TTC549 (cell line): ENCODE results near the gene PLEKHA4.
"Not testable (repeated sequence)": the region's sequence is repeated elsewhere in the genome, so short reads cannot be mapped to it uniquely, and the experiment has no call there.

ENCODE experiments used
- FAIRE-seq: peaks from 2 replicates; lab custom pipeline; 2012; peaks lifted over from hg19 to GRCh38; lab: Jason Lieb, UNC

The PLEKHA4 gene

DNA sequence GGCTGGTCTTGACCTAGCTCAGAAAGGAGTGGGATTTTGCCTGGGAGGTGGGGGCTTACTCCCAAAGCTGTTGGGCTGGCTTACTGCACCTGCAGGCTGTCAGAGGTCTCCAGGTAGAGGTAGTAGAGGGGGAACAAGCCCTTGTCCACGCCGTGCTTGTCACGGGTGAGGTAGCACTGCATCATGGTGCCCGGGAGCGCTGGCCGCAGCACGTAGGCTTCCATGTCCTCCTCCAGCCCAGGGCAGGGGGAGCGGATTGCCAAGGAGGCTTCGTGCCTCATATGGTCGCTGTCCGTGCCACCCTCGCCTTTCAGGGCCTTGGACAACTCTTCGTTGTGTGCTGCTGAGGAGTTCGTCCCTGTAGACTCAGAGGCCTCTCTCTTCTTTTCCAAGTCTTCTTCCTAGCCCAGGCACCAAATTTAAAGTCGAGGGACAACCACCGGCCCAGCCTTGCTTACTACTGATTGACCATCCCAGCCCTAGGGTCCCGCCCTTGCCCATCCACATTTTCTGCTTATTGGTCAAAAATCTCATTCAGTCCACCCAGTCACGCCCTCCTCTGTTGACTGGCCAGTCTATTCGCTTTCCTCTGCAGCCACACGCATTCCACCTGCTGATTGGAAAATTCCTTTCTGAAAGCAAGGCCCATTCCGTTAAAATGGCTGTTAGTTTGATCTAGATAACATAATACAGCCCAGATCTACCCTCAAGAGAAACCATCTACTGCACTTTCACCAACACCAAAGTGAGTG is 19.6 kb upstream of the PLEKHA4 start:
- no peak for FAIRE-seq

DNA sequence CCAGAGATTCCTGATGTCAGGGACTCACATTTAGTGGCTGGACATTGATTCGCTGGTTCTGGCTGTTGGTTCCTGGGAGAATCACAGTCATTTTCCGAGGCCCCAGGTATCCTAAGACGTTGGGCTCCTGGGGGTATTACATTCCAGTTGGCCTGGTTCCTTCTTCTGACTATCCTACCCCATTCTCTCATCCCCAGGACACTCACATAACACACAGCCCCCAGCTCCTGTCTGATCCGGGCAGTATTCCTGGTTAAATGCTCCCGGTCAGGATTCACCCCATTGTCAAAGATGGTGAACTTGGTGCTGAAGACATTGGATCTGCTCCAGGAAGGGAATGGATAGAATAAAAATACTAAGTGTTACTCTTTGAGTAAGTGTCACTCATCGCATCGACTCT is 15.3 kb upstream of the PLEKHA4 start:
- FAIRE-seq: no peak

DNA sequence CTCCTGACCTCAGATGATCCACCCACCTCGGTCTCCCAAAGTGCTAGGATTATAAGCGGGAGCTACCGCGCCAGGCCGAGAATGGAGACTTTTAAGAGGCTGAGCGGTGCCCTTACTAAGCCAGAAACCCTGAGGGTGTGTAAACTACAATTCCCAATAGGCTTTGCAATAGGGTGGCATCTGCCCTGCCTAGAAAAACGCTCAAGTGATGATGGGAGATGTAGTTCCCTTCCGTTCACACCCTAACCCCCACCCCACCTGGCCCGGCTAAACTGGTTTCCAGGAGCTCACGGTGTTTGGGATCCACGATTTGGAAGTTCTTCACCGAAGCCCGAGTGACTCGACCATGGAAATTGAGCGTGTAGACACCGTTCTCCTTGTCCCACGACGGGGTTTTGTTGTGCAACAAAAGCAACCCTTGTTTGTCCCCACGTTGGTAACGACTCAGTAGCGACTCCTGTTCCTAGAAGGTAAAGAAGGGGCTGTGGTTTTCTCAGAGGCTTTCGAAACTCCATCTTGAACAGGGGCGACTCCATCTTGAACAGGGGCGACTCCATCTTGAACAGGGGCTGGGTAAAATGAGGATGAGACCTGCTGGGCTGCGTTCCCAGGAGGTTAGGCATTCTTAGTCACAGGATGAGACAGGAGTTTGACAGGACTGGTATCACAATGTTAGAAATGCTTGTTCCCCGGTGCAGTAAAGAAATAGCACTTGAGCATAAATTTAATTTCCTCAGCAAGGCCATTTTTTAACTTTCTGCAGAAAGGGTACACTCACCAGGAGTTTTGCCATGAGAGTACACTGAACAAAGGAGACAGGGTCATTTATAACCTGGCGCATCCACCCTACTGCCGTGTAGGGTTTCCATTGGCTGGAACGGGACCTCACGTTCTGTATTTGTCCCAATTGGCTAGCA is 13.6 kb upstream of the PLEKHA4 start:
- FAIRE-seq: no peak

DNA sequence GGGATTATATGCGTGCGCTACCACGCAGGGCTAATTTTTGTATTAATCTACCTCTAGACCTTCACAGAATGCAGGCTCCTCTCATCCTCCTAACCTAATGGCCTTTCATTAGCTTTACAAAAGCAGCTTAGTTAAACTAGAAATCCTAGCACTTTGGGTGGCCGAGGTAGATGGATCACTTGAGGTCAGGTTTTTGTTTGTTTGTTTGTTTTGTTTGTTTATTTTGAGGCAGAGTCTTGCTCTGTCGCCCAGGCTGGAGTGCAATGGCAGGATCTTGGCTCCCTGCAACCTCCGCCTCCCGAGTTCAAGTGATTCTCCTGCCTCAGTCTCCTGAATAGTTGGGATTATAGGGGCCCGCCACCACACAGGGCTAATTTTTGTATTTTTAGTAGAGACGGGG is 11.3 kb upstream of the PLEKHA4 start:
- FAIRE-seq: not testable (repeated sequence)

DNA sequence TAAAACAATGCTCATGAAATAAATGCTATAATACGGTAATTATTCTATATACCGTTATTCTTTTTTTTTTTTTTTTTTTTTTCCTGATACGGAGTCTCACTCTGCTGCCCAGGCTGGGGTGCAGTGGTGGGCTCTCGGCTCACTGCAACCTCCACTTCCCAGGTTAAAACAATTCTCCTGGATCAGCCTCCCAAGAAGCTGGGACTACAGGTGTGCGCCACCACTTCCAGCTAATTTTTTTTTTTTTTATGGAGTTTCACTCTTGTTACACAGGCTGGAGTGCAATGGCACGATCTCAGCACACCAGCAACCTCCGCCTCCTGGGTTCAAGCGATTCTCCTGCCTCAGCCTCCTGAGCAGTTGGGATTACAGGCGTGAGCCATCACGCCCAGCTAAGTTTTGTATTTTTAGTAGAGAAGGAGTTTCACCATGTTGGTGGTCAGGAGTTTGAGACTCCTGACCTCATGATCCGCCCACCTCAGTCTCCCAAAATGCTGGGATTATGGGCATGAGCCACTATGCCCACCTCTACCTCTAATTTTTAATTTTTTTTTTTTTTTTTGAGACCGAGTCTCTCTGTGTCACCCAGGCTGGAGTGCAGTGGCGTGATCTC is 10.7 kb upstream of the PLEKHA4 start:
- no peak for FAIRE-seq

DNA sequence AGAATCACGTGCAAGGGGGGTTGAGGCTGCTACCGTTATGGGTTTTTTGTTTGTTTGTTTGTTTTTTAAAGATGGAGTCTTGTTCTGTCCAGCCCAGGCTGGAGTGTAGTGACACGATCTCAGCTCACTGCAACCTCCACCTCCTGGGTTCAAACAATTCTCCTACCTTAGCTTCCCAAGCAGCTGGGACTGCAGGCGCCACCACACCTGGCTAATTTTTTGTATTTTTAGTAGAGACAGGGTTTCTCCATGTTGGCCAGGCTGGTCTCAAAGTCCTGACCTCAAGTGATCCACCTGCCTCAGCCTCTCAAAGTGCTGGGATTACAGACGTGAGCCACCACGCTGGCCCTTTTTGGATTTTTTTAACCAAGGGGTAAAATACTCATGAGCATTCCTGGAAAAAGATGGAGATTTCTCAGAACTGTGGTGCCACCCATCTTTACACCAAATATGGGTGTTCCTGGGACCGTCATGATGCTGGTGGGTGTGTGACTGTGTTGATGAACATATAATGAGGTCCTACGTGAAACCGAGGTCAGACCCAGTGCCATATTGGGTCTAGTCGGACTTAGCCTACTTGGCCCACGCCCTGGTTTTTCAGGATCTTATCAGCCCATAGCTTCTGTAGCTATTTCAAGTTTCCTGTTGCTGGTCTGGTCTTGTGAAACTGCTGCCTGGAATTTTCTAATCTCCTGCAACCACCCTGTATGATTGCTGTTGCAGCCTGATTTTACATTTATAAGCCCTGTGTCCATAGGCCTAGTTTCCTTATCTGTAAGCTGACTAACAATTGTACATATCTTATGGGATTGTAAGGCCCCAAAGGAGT is 10.0 kb upstream of the PLEKHA4 start:
- FAIRE-seq: no peak

DNA sequence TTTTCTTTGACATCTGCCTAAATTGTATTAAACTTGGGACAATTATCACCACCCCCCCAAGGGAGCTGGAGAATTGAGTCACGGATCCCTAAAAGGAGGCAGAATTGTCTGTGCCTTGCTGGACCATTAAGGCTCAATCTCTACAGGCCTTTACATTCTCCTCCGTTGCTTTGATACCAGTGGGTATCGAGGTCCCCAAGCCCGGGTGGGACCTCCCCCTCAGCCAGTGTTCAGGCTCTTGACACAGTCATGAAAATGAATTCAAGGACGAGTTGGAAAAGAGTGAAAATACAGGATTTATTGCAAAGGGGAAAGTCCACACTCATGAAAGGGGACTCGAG is 9.4 kb upstream of the PLEKHA4 start:
- no peak for FAIRE-seq

DNA sequence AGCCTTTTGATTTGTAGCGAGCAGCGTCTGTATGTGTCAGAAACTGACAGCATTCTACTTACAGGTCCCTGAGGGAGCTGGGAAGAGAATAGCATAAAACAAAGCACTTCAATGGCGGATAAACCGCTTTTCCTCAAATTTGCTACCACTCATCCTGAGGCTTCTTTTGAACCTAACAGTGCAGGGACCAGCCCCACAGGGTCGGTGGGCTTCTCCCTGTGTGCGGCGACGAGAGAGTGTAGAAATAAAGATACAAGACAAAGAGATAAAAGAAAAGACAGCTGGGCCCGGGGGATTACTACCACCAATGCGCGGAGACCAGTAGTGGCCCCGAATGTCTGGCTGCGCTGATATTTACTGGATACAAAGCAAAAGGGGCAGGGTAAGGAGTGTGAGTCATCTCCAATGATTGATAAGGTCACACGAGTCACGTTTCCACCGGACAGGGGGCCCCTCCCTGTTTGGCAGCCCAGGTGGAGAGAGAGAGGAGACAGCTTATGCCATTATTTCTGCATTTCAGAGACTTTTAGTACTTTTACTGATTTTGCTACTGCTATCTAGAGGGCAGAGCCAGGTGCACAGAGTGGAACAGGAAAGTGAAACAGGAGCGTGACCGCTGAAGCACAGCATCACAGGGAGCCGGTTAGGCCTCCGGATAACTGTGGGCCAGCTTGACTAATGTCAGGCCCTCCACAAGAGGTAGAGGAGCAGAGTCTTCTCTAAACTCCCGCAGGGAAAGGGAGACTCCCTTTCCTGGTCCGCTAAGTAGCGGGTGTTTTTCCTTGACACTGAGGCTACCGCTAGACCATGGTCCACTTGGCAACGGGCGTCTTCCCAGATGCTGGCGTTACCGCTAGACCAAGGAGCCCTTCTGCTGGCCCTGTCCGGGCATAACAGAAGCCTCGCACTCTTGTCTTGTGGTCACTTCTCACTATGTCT is 7.9 kb upstream of the PLEKHA4 start:
- FAIRE-seq: not testable (repeated sequence)

DNA sequence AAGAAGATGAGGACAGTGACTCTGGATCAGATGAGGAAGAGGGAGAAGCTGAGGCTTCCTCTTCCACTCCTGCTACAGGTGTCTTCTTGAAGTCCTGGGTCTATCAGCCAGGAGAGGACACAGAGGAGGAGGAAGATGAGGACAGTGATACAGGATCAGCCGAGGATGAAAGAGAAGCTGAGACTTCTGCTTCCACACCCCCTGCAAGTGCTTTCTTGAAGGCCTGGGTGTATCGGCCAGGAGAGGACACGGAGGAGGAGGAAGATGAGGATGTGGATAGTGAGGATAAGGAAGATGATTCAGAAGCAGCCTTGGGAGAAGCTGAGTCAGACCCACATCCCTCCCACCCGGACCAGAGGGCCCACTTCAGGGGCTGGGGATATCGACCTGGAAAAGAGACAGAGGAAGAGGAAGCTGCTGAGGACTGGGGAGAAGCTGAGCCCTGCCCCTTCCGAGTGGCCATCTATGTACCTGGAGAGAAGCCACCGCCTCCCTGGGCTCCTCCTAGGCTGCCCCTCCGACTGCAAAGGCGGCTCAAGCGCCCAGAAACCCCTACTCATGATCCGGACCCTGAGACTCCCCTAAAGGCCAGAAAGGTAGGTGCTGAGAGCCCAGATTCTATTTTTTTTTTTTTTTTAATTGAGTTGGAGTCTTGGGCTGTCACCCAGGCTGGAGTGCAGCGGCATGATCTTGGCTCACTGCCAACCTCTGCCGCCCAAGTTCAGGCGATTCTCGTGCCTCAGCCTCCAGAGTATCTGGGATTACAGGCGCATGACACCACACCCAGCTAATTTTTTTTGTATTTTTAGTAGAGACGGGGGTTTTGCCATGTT is 6.1 kb upstream of the PLEKHA4 start:
- FAIRE-seq: no peak

DNA sequence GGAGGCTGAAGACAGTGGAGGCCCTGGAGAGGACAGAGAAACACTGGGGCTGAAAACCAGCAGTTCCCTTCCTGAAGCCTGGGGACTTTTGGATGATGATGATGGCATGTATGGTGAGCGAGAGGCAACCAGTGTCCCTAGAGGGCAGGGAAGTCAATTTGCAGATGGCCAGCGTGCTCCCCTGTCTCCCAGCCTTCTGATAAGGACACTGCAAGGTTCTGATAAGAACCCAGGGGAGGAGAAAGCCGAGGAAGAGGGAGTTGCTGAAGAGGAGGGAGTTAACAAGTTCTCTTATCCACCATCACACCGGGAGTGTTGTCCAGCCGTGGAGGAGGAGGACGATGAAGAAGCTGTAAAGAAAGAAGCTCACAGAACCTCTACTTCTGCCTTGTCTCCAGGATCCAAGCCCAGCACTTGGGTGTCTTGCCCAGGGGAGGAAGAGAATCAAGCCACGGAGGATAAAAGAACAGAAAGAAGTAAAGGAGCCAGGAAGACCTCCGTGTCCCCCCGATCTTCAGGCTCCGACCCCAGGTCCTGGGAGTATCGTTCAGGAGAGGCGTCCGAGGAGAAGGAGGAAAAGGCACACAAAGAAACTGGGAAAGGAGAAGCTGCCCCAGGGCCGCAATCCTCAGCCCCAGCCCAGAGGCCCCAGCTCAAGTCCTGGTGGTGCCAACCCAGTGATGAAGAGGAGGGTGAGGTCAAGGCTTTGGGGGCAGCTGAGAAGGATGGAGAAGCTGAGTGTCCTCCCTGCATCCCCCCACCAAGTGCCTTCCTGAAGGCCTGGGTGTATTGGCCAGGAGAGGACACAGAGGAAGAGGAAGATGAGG is 5.3 kb upstream of the PLEKHA4 start:
- FAIRE-seq: no peak

DNA sequence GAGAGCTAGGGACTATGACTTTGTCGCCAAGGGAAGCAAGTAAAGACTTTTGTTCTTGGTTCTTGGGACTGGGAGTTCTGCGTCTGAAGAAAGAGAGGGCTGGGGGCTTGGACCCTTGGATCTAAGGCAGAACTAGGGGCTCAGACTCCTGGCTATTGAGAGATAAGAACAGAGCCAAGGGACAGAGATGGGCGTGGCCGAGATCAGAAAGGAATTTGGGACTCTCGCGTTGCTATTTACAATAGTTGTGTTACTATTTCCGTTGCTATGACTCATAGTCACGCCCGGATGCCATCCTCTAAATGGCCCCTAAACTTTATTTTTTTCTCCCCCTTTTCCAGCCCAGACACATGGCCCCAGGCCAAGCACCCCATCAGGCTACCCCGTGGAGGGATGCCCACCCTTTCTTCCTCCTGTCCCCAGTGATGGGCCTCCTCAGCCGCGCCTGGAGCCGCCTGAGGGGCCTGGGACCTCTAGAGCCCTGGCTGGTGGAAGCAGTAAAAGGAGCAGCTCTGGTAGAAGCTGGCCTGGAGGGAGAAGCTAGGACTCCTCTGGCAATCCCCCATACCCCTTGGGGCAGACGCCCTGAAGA is 4.6 kb upstream of the PLEKHA4 start:
- no peak for FAIRE-seq

DNA sequence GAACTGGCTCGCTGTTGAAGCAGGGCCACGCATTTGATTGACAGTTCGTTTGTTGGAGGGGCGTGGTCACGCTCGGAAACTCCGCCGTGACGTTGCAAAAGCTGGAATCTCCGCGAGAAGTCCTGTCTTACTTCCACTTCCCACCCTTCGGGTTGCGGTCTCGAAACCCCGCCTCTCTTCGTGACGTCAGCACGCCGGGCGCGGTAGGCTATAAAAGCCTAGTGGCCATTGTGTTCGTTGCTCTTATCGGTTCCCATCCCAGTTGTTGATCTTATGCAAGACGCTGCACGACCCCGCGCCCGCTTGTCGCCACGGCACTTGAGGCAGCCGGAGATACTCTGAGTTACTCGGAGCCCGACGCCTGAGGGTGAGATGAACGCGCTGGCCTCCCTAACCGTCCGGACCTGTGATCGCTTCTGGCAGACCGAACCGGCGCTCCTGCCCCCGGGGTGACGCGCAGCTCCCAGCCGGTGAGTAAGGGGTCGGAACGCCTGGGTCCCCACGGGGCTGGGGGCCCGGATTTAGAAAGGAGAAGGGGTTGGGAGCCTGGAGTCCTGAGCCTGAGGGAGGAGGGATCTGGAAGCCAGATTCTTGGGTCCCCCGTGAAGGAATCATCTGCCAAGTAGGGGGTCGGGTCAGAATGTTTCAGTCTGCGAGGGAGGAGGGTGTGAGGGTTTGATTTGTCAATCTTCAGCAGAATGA is 3.9 kb upstream of the PLEKHA4 start, which contains the start of gene PPP1R15A:
TSS of gene PPP1R15A (plus strand) at position 240 of the 702 bp plus-strand sequence. CDS start 813 bp downstream, outside the sequence.
- peak; percentile 96 for FAIRE-seq

DNA sequence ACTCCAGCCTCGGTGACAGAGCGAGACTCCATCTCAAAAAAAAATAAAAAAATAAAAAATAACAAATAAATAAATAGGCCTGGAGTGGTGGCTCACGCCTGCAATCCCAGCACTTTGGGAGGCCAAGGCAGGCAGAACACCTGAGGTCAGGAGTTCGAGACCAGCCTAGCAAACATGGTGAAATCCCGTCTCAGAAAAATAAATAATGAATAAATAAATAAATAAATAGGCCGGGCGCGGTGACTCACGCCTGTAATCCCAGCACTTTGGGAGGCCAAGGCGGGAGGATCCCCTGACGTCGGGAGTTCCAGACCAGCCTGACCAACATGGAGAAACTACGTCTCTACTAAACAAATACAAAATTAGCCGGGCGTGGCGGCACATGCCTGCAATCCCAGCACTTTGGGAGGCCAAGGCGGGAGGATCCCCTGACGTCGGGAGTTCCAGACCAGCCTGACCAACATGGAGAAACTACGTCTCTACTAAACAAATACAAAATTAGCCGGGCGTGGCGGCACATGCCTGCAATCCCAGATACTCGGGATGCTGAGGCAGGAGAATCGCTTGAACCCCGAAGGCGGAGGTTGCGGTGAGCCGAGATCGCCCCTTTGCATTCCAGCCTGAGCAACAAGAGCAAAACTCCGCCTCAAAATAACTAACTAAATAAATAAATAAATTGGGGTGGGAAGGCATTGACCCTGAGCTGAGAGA is 3.2 kb upstream of the PLEKHA4 start:
- FAIRE-seq: not testable (repeated sequence)

DNA sequence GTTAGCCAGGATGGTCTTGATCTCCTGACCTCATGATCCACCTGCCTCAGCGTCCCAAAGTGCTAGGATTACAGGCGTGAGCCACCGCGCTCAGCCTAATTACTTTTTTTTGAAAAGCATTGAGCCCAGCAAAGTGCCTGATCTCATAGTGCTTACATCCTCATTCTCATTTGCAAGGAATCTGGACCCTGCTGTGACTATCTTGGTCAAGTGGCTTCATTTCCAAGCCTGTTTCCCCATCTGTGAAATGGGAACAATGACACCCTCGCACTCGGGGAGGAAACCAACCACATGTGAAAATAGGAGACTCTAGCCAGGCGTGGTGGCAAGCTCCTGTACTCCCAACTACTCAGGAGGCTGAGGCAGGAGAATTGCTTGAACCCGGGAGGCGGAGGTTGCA is 1.6 kb upstream of the PLEKHA4 start:
- FAIRE-seq: no peak

DNA sequence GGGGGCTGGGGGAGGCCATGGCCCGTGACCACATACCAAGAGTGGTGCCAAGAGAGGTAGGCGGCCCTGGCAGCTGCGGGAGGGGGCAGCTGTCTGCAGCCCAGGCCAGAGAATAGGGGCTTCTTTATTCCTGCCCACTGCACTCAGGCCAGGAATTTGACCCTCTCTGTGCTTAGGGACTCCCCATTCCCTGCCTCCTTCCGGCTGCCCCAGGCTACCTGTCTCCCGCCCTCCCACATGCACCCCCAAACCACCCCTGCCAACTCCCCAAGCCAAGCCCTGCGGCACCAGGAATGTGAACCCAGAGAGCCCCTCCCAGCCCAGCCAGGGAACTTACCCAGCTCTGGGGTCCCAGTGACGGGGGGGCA is 687 bp downstream of the PLEKHA4 start:
- no peak for FAIRE-seq

DNA sequence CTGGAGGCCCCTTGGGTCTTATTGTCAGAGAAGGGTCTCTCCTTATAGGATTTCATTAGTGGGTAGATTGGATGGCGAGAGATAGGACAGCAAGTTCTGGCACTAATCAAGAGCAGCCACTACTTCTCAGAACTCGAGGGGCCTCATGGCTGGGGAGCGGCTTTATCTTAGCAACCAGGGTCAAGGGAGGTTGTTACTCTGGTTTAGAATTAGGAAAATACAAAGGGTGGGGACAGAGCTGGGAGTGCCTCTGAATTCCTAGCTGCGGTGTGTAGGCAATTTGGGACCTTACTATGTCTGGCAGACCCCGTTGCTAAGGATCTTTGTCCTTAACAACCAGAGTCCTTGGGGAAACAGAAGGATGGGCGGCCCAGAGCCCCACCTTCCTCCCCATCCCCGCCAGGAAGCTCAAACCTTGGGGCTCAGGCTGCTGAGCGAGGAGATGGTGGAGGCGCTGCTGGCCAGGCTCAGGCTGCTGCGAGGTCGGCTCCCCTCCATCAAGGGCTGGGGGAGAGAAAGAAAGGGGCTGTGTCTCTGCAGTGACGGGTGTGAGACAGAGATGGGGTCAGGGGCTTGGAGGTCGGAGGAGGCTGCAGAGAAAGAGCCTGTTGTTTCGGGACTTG is 1.2 kb downstream of the PLEKHA4 start:
- no peak for FAIRE-seq

DNA sequence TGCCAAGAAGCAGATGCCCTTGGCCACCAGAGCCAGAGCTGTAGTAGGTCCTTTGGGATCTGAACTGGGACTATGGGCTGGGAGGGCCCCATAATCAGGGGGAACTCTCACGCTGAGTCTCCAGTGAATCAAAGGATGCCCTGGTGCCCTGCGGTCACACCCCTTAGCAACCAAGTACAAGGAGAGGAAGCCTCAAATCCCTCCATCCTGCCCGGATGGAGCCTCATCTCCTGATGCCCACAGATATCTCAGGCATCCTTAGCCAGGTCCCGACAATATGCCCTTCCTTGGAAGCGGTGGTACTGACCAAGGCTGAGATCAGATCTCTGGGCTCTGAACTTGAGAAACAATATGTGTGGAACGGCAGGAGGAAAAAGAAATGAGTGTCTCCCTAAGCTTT is 1.7 kb downstream of the PLEKHA4 start:
- no peak for FAIRE-seq
